H9 (cell line): Measurements from ENCODE around the gene BANF1. TPM values are rescaled to one million over a fixed set of nuclear protein-coding genes. Genes with fewer than 3 reads are reported as not detected.

Experiments
- DNase-seq: peaks from one replicate; pipeline ENCODE4 v3.0.0-alpha.2; 2017
- H2AFZ ChIP-seq: one replicate; pipeline ENCODE4 v1.6.1; 2013; ENCODE audit warnings: mild to moderate bottlenecking, low read length, control low read depth, moderate library complexity
- H2AK5ac ChIP-seq: 2 replicates; pipeline ENCODE4 v1.6.1; 2013; ENCODE audit warnings: low read length, control low read depth, mixed read lengths; ENCODE audit not compliant: insufficient read length
- H2BK120ac ChIP-seq: one replicate; pipeline ENCODE4 v1.6.1; 2013; ENCODE audit warnings: low read depth, mild to moderate bottlenecking, low read length, control low read depth, inconsistent platforms; ENCODE audit not compliant: poor library complexity, severe bottlenecking
- H2BK12ac ChIP-seq: 2 replicates; pipeline ENCODE4 v1.6.1; 2013; ENCODE audit warnings: low read length, control low read depth, mixed read lengths, low read depth; ENCODE audit not compliant: insufficient read length
- H2BK15ac ChIP-seq: 2 replicates; pipeline ENCODE4 v1.6.1; 2013; ENCODE audit warnings: low read depth, low read length, control low read depth
- H2BK20ac ChIP-seq: one replicate; pipeline ENCODE4 v1.6.1; 2013; ENCODE audit warnings: low read depth, mild to moderate bottlenecking, low read length, control low read depth, inconsistent platforms; ENCODE audit not compliant: poor library complexity, severe bottlenecking
- H2BK5ac ChIP-seq: 2 replicates; pipeline ENCODE4 v1.6.1; 2013; ENCODE audit warnings: low read length, control low read depth, mixed read lengths; ENCODE audit not compliant: insufficient read length
- H3K14ac ChIP-seq: 2 replicates; pipeline ENCODE4 v1.6.1; 2013; ENCODE audit warnings: low read length, control low read depth; ENCODE audit not compliant: insufficient read depth
- H3K18ac ChIP-seq: 2 replicates; pipeline ENCODE4 v1.6.1; 2013; ENCODE audit warnings: low read depth, mild to moderate bottlenecking, mixed read lengths, low read length, control low read depth; ENCODE audit not compliant: insufficient read length
- H3K23ac ChIP-seq: 2 replicates; pipeline ENCODE4 v1.6.1; 2013; ENCODE audit warnings: low read length, control low read depth, mixed read lengths, low read depth; ENCODE audit not compliant: insufficient read length
- H3K23me2 ChIP-seq: 2 replicates; pipeline ENCODE4 v1.6.1; 2013; ENCODE audit warnings: low read depth, mild to moderate bottlenecking, mixed read lengths, low read length, control low read depth; ENCODE audit not compliant: insufficient read length, poor library complexity, severe bottlenecking
- H3K27ac ChIP-seq: 2 replicates; pipeline ENCODE4 v1.5.1; 2013; ENCODE audit warnings: low read length, control low read depth, mixed read lengths, low read depth; ENCODE audit not compliant: insufficient read length
- H3K27me3 ChIP-seq: 2 replicates; pipeline ENCODE4 v1.6.1; 2013; ENCODE audit warnings: low read length, control low read depth, inconsistent platforms; ENCODE audit not compliant: insufficient read depth
- H3K4ac ChIP-seq: 2 replicates; pipeline ENCODE4 v1.6.1; 2013; ENCODE audit warnings: low read depth, mild to moderate bottlenecking, control low read depth, inconsistent platforms, low read length, moderate library complexity
- H3K4me1 ChIP-seq: 2 replicates; pipeline ENCODE4 v1.6.1; 2013; ENCODE audit warnings: low read length, control low read depth, inconsistent platforms; ENCODE audit not compliant: insufficient read depth
- H3K4me2 ChIP-seq: 2 replicates; pipeline ENCODE4 v1.6.1; 2013; ENCODE audit warnings: low read length, control low read depth, mixed read lengths; ENCODE audit not compliant: insufficient read length, insufficient read depth
- H3K56ac ChIP-seq: 2 replicates; pipeline ENCODE4 v1.6.1; 2013; ENCODE audit warnings: low read depth, mild to moderate bottlenecking, mixed read lengths, low read length, control low read depth; ENCODE audit not compliant: insufficient read length
- H3K79me1 ChIP-seq: 2 replicates; pipeline ENCODE4 v1.6.1; 2013; ENCODE audit warnings: low read depth, mild to moderate bottlenecking, moderate library complexity, low read length, control low read depth, inconsistent platforms; ENCODE audit not compliant: insufficient read depth, poor library complexity, severe bottlenecking
- H3K79me2 ChIP-seq: 2 replicates; pipeline ENCODE4 v1.6.1; 2013; ENCODE audit warnings: low read length, control low read depth, inconsistent platforms; ENCODE audit not compliant: insufficient read depth
- H3K9ac ChIP-seq: 2 replicates; pipeline ENCODE4 v1.6.1; 2013; ENCODE audit warnings: low read length, control low read depth, mixed read lengths; ENCODE audit not compliant: insufficient read length; ENCODE audit errors: extremely low read depth
- H3K9me3 ChIP-seq: one replicate; pipeline ENCODE4 v1.6.1; 2013; ENCODE audit warnings: low read depth, low read length, inconsistent platforms; ENCODE audit not compliant: control insufficient read depth
- H3T11ph ChIP-seq: one replicate; pipeline ENCODE4 v1.6.1; 2013; ENCODE audit warnings: mild to moderate bottlenecking, low read length, control low read depth, inconsistent platforms
- H4K20me1 ChIP-seq: one replicate; pipeline ENCODE4 v1.6.1; 2013; ENCODE audit not compliant: control insufficient read depth, insufficient read length, insufficient read depth
- H4K5ac ChIP-seq: 2 replicates; pipeline ENCODE4 v1.6.1; 2013; ENCODE audit warnings: low read depth, mild to moderate bottlenecking, mixed read lengths, low read length, control low read depth; ENCODE audit not compliant: insufficient read length
- H4K8ac ChIP-seq: replicated peaks from 2 replicates; pipeline ENCODE4 v1.6.1; 2013; ENCODE audit warnings: low read length, control low read depth, mixed read lengths, low read depth; ENCODE audit not compliant: insufficient read length
- H4K91ac ChIP-seq: 2 replicates; pipeline ENCODE4 v1.6.1; 2013; ENCODE audit warnings: low read depth, mild to moderate bottlenecking, moderate library complexity, mixed read lengths, low read length, control low read depth; ENCODE audit not compliant: insufficient read length
- H3K27ac Mint-ChIP-seq, 3 experiments: 2 replicates in 2 of 3; 3 replicates in 1 of 3; pipeline ENCODE4 v1.8.0; 2020 to 2021; ENCODE audit warnings: mixed read lengths in 3 of 3, mild to moderate bottlenecking in 1 of 3, moderate library complexity in 1 of 3
- H3K27me3 Mint-ChIP-seq: 2 replicates; pipeline ENCODE4 v1.8.0; 2021; ENCODE audit warnings: low read depth, mild to moderate bottlenecking, moderate library complexity, mixed read lengths
- H3K36me3 Mint-ChIP-seq, 3 experiments: 2 replicates in 2 of 3; 3 replicates in 1 of 3; pipeline ENCODE4 v1.8.0; 2020 to 2021; ENCODE audit warnings: low read depth in 3 of 3, mixed read lengths in 3 of 3; ENCODE audit not compliant: insufficient read depth in 1 of 3
- H3K4me1 Mint-ChIP-seq, 2 experiments: 2 replicates each; pipeline ENCODE4 v1.8.0; 2020; ENCODE audit warnings: mixed read lengths in 2 of 2
- H3K4me3 Mint-ChIP-seq, 2 experiments: 2 replicates in 1 of 2; 3 replicates in 1 of 2; pipeline ENCODE4 v1.8.0; 2020 to 2021; ENCODE audit warnings: mild to moderate bottlenecking in 2 of 2, mixed read lengths in 2 of 2, moderate library complexity in 1 of 2
- H3K9me3 Mint-ChIP-seq, 2 experiments: 2 replicates in 1 of 2; 3 replicates in 1 of 2; pipeline ENCODE4 v1.8.0; 2020; ENCODE audit warnings: mild to moderate bottlenecking in 2 of 2, mixed read lengths in 2 of 2, moderate library complexity in 1 of 2
- WGBS: extraction: QIAGEN DNeasy Blood & Tissue Kit; methylation state at CpG from one replicate; pipeline ENCODE4 v1.1.7; 2013; ENCODE audit warnings: missing lambda C conversion rate, low lambda C conversion rate, mixed read lengths; ENCODE audit not compliant: insufficient read length; ENCODE audit errors: extremely low coverage; 5-methylcytosine and 5-hydroxymethylcytosine counted together
- total RNA-seq: library from RNA; stranded (reverse); gene quantifications from 2 replicates; pipeline ENCODE4 v1.2.1, GENCODE V29; 2021
- TF ChIP-seq, protein P1 (sequence below): fragments of 200-600 bp; sonication (generic); conservative IDR thresholded peaks from 3 replicates; pipeline ENCODE4 v1.8.0; 2021; ENCODE audit warnings: antibody characterized with exemption, mild to moderate bottlenecking

The BANF1 gene
- total RNA-seq, 1 experiment from 2014 or later, result 346 TPM

DNA sequence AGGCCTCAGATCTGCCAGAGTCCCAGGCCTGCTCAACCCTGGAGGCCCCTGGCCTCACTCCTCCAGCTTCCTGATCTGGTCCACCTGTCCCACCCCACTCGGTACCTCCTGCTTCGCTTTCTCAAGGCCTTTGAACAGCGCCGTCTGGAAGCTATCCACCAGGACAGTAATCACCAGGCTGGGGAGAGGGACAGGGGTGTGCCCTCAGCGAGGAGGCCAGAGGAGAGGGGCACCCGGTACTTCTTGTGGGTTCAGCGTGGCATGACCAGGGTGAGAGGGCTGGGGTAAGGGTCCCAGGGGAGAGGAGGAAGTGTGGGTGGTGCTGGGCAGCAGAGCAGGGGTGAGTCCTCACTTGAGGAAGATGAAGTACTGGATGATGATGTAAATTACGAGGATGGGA, 17.9 kb downstream of the BANF1 start:
- TF ChIP-seq, protein P1, sequence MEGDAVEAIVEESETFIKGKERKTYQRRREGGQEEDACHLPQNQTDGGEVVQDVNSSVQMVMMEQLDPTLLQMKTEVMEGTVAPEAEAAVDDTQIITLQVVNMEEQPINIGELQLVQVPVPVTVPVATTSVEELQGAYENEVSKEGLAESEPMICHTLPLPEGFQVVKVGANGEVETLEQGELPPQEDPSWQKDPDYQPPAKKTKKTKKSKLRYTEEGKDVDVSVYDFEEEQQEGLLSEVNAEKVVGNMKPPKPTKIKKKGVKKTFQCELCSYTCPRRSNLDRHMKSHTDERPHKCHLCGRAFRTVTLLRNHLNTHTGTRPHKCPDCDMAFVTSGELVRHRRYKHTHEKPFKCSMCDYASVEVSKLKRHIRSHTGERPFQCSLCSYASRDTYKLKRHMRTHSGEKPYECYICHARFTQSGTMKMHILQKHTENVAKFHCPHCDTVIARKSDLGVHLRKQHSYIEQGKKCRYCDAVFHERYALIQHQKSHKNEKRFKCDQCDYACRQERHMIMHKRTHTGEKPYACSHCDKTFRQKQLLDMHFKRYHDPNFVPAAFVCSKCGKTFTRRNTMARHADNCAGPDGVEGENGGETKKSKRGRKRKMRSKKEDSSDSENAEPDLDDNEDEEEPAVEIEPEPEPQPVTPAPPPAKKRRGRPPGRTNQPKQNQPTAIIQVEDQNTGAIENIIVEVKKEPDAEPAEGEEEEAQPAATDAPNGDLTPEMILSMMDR, result no peak
- Mint-ChIP-seq H3K27ac (no peak overlapping the region; a peak in 2 of 7 replicates), H3K36me3 (no peaks in the 10 kb centered on the region; a peak in 1 of 7 replicates), H3K27me3 (peaks cover 35% of the 10 kb centered on the region), H3K9me3 (no peaks in the 10 kb centered on the region; a peak in 1 of 5 replicates), H3K4me3 (no peak overlapping the region), H3K4me1 (peaks cover 0 to 3% of the 10 kb centered on the region in 2 experiments; a peak in 3 of 4 replicates)
- H3K79me1 ChIP-seq, result no peaks in the 10 kb centered on the region
- H2BK20ac ChIP-seq, result no peak overlapping the region
- H3K23me2 ChIP-seq, result peaks cover 3% of the 10 kb centered on the region
- no peak for DNase-seq
- no peak overlapping the region for H2AK5ac ChIP-seq
- no peak overlapping the region for H2BK120ac ChIP-seq
- H3K56ac ChIP-seq, result no peak overlapping the region
- H3K9me3 ChIP-seq, result no peaks in the 10 kb centered on the region
- H2AFZ ChIP-seq, result no peak overlapping the region
- H3K18ac ChIP-seq, result no peak overlapping the region
- H3K14ac ChIP-seq, result no peak overlapping the region
- H4K8ac ChIP-seq, result no peak overlapping the region
- no peak overlapping the region for H3K9ac ChIP-seq
- H2BK15ac ChIP-seq, result no peak overlapping the region
- no peak overlapping the region for H3K23ac ChIP-seq
- H3K27ac ChIP-seq, result no peak overlapping the region
- no peaks in the 10 kb centered on the region for H3K4me1 ChIP-seq
- no peak overlapping the region for H4K5ac ChIP-seq
- H3K27me3 ChIP-seq, result no peaks in the 10 kb centered on the region; the same call in 1 of the 2 replicates
- no peaks in the 10 kb centered on the region for H3K79me2 ChIP-seq
- H3T11ph ChIP-seq, result no peak overlapping the region
- H2BK12ac ChIP-seq, result no peak overlapping the region
- H3K4me2 ChIP-seq, result no peak overlapping the region
- no peak overlapping the region for H4K91ac ChIP-seq
- whole genome bisulfite sequencing, result no CpG with 5 or more reads among the region's 8 CpGs
- H4K20me1 ChIP-seq, result no peaks in the 10 kb centered on the region
- no peak overlapping the region for H2BK5ac ChIP-seq
- no peak overlapping the region for H3K4ac ChIP-seq
